Endothelial cell of umbilical vein (primary cell): Measurements from ENCODE around the gene ME3. TPM values are rescaled to one million over a fixed set of nuclear protein-coding genes. Genes with fewer than 3 reads are reported as not detected.

Experiments
- BruUV-seq: library from RNA; stranded (reverse); fragments of 400-500 nt; replicated peaks from 2 replicates; lab custom pipeline; 2021; lab: Mats Ljungman, UMichigan
- CTCF ChIA-PET: fragments of 300-600, 350-600 bp; sonication (Branson Sonifier 250); formaldehyde crosslinking; loops from one replicate; lab custom pipeline; 2021; ENCODE audit warnings: antibody characterized with exemption, inconsistent platforms; lab: Charles Lee
- POLR2A ChIA-PET: fragments of 300-600, 350-600 bp; sonication (Branson Sonifier 250); formaldehyde crosslinking; loops from one replicate; lab custom pipeline; 2021; ENCODE audit warnings: antibody characterized with exemption, inconsistent platforms; lab: Charles Lee
- DNase-seq: peaks from one replicate; pipeline ENCODE4 v3.0.0-alpha.2; 2011; ENCODE audit warnings: low read depth, low spot score
- FAIRE-seq: peaks from 2 replicates; lab custom pipeline; 2011; peaks lifted over from hg19 to GRCh38; lab: Jason Lieb, UNC
- H2AFZ ChIP-seq: 2 replicates; pipeline ENCODE4 v1.6.0; 2012; ENCODE audit warnings: low read depth, low read length, control low read depth, inconsistent platforms
- H3K27ac ChIP-seq: 2 replicates; pipeline ENCODE4 v1.5.1; 2011; ENCODE audit warnings: low read depth, mild to moderate bottlenecking, control low read depth, low read length, moderate library complexity; ENCODE audit not compliant: insufficient read depth
- H3K27me3 ChIP-seq, 2 experiments: 2 replicates each; pipeline versions ENCODE4 v1.6.0 to v1.6.1; 2011; ENCODE audit warnings: low read length in 2 of 2, mixed read lengths in 1 of 2; ENCODE audit not compliant: control insufficient read depth in 2 of 2, insufficient read depth in 2 of 2
- H3K36me3 ChIP-seq, 2 experiments: 2 replicates in 1 of 2; 3 replicates in 1 of 2; pipeline ENCODE4 v1.5.1; 2011; ENCODE audit warnings: low read length in 2 of 2, mild to moderate bottlenecking in 1 of 2, moderate library complexity in 1 of 2; ENCODE audit not compliant: control insufficient read depth in 2 of 2, insufficient read depth in 2 of 2; ENCODE audit errors: extremely low read depth in 1 of 2
- H3K4me1 ChIP-seq: 3 replicates; pipeline ENCODE4 v1.5.1; 2011; ENCODE audit warnings: mild to moderate bottlenecking, low read length; ENCODE audit not compliant: control insufficient read depth, insufficient read depth; ENCODE audit errors: extremely low read depth
- H3K4me2 ChIP-seq: 2 replicates; pipeline ENCODE4 v1.6.1; 2011; ENCODE audit warnings: low read length, control low read depth, mixed read lengths; ENCODE audit not compliant: insufficient read depth
- H3K4me3 ChIP-seq, 3 experiments: fragments of 200-600 bp in 1 of 3; sonication (generic), shearing (Covaris generic) in 1 of 3; replicated peaks in 1 of 3; 2 replicates each; pipeline ENCODE4 v1.5.1; 2011 to 2016; ENCODE audit warnings: control low read depth in 3 of 3, low read length in 3 of 3, mild to moderate bottlenecking in 2 of 3, inconsistent platforms in 1 of 3, low read depth in 1 of 3, moderate library complexity in 1 of 3; ENCODE audit not compliant: insufficient read depth in 1 of 3
- H3K79me2 ChIP-seq: 2 replicates; pipeline ENCODE4 v1.6.0; 2012; ENCODE audit warnings: low read length, inconsistent platforms; ENCODE audit not compliant: control insufficient read depth, insufficient read depth
- H3K9ac ChIP-seq: replicated peaks from 2 replicates; pipeline ENCODE3; 2011; ENCODE audit warnings: low read length, control low read depth; ENCODE audit not compliant: insufficient read depth; ENCODE audit errors: extremely low read depth
- H3K9me1 ChIP-seq: replicated peaks from 3 replicates; pipeline ENCODE4 v1.6.0; 2011; ENCODE audit warnings: mild to moderate bottlenecking, low read length; ENCODE audit not compliant: control insufficient read depth, insufficient read depth; ENCODE audit errors: extremely low read depth
- H3K9me3 ChIP-seq: replicated peaks from 2 replicates; pipeline ENCODE4 v1.5.1; 2012; ENCODE audit warnings: low read length, inconsistent platforms; ENCODE audit not compliant: control insufficient read depth, insufficient read depth
- H4K20me1 ChIP-seq: replicated peaks from 2 replicates; pipeline ENCODE3; 2011; ENCODE audit warnings: mild to moderate bottlenecking, low read length; ENCODE audit not compliant: control insufficient read depth, insufficient read depth; ENCODE audit errors: extremely low read depth
- CTCF ChIP-seq, 2 donors: IDR thresholded peaks; 1 replicate in 1 of 2; 2 replicates in 1 of 2; pipeline ENCODE4 v1.5.1; 2011; ENCODE audit warnings: low read length in 2 of 2, mild to moderate bottlenecking in 2 of 2, moderate library complexity in 2 of 2, control low read depth in 1 of 2, inconsistent platforms in 1 of 2, low read depth in 1 of 2; ENCODE audit not compliant: insufficient read depth in 1 of 2; ENCODE audit errors: extremely low read depth in 1 of 2
- EZH2 ChIP-seq: IDR thresholded peaks from 2 replicates; pipeline ENCODE4 v1.6.1; 2012; ENCODE audit warnings: borderline replicate concordance, low read depth, mild to moderate bottlenecking, moderate library complexity, low read length, inconsistent platforms; ENCODE audit not compliant: severe bottlenecking
- FOS ChIP-seq: IDR thresholded peaks from 2 replicates; pipeline ENCODE4 v1.6.1; 2011; ENCODE audit warnings: mild to moderate bottlenecking, low read length, moderate library complexity, borderline replicate concordance; ENCODE audit not compliant: insufficient read depth
- GATA2 ChIP-seq: IDR thresholded peaks from 2 replicates; pipeline ENCODE4 v1.7.0; 2011; ENCODE audit warnings: low read depth, mild to moderate bottlenecking, moderate library complexity, mixed read lengths, low read length; ENCODE audit not compliant: insufficient read length, insufficient read depth
- JUN ChIP-seq: IDR thresholded peaks from 2 replicates; pipeline ENCODE4 v1.6.1; 2011; ENCODE audit warnings: borderline replicate concordance, low read depth; ENCODE audit not compliant: insufficient read length, insufficient read depth
- MAX ChIP-seq: IDR thresholded peaks from 2 replicates; pipeline ENCODE4 v1.6.1; 2011; ENCODE audit not compliant: insufficient read depth, insufficient read length
- MYC ChIP-seq: IDR thresholded peaks from one replicate; pipeline ENCODE4 v1.6.1; 2011; ENCODE audit warnings: mild to moderate bottlenecking, low read depth, low read length
- POLR2A ChIP-seq: IDR thresholded peaks from 2 replicates; pipeline ENCODE4 v1.6.1; 2012; ENCODE audit warnings: low read depth, mild to moderate bottlenecking, control low read depth, low read length
- POLR2AphosphoS5 ChIP-seq: IDR thresholded peaks from 2 replicates; pipeline ENCODE4 v1.6.1; 2012; ENCODE audit warnings: low read depth, mild to moderate bottlenecking, control low read depth, low read length, moderate library complexity; ENCODE audit not compliant: insufficient read depth
- dilution Hi-C: fragments of 300-500 bp; cut with MboI; formaldehyde crosslinking; loops from one replicate; pipeline ENCODE4 v1.15.0; 2019; ENCODE audit warnings: low sequenced_read_pairs; ENCODE audit not compliant: extremely low pct_ligation_motif_present
- intact Hi-C: fragments of 100-400 bp; cut with micrococcal nuclease; formaldehyde crosslinking; loops from one replicate; pipeline ENCODE4 v1.10.0; 2022
- polyA plus RNA-seq, 4 experiments: library from polyadenylated mRNA; depleted of rRNA in 3 of 4; stranded (reverse) in 3 of 4; unstranded in 1 of 4; fragments of >200 nt; gene quantifications; 2 replicates each; pipeline versions ENCODE4 v1.2.1 to v1.2.3, GENCODE V29; 2011 to 2012; ENCODE audit warnings: missing spikeins in 1 of 4
- total RNA-seq: library from RNA; stranded (reverse); gene quantifications from 2 replicates; pipeline ENCODE4 v1.2.3, GENCODE V29; 2021

ME3 gene
- total and polyA plus RNA-seq, 2 donors (not counting 3 experiments of a cell fraction or from before 2014, with no cell fraction given) = 26.9 to 30.4 TPM

GRCh38 chr11:86459682-86460460, 212.5 kb downstream of the ME3 start:
- H3K9ac ChIP-seq = peak overlapping the region; percentile 63
- H3K4me3 ChIP-seq = no peak overlapping the region
- no peaks in the 10 kb centered on the region for H3K9me3 ChIP-seq
- H3K27me3 ChIP-seq = no peaks in the 10 kb centered on the region
- no peak overlapping the region for H2AFZ ChIP-seq
- FAIRE-seq (peak; percentile 99), DNase-seq (peak; percentile 99)
- H3K4me1 ChIP-seq = peaks cover 57% of the 10 kb centered on the region
- TF ChIP-seq FOS (peak; percentile 97), GATA2 (peak; percentile 89), MAX (peak; percentile 37), CTCF (IDR thresholded peaks at IDR 0.05; ENCODE audit: extremely low read depth in 1 of 2, insufficient read depth in 1 of 2, low read depth in 1 of 2, low read length in 2 of 2) (no peak), MYC (peak; percentile 90), POLR2A (peak; percentile 73), EZH2 (no peak), POLR2AphosphoS5 (peak; percentile 97), JUN (peak; percentile 90)
- POLR2A ChIA-PET = interaction anchor here (0.7 to 1.8 kb wide), 9 partner anchors 14 to 344 kb away, joined by 3 to 15 read pairs (median 4); no protein-coding TSS in a partner anchor
- CTCF ChIA-PET = interaction anchor here (0.6 to 2.0 kb wide), 18 partner anchors 9 to 359 kb away, joined by 3 to 20 read pairs (median 4); partner anchors contain the start of gene ME3
- H3K79me2 ChIP-seq = no peaks in the 10 kb centered on the region
- intact Hi-C loops = loop anchor here (1.0 to 5.0 kb wide), 19 partner anchors 17 to 477 kb away; partner anchors contain the start of gene ME3
- H3K9me1 ChIP-seq = no peaks in the 10 kb centered on the region
- no TSS peak for BruUV-seq
- H3K36me3 ChIP-seq = no peaks in the 10 kb centered on the region
- H3K27ac ChIP-seq = peak overlapping the region; percentile 93
- no peak overlapping the region for H3K4me2 ChIP-seq
- H4K20me1 ChIP-seq = no peaks in the 10 kb centered on the region
- dilution Hi-C loops = no loop called here
